NCI-H460 (cell line): ENCODE measurements around the gene PROX2. TPM values are rescaled to one million over a fixed set of nuclear protein-coding genes. Genes with fewer than 3 reads are reported as not detected.
A peak's percentile ranks its signal among the peaks of the same experiment; 100 is the strongest.

ENCODE experiments used
- DNase-seq: peaks from one replicate; pipeline ENCODE4 v3.0.0-alpha.2; 2016; ENCODE audit warnings: low read depth; ENCODE audit errors: extremely low read depth
- total RNA-seq: library from RNA; depleted of rRNA; stranded (reverse); fragments of >200 nt; shearing (Covaris generic); gene quantifications from 2 replicates; pipeline ENCODE4 v1.2.3, GENCODE V29; 2014

PROX2 gene
- total RNA-seq, 1 experiment from 2014 or later = not detected

GRCh38 chr14:74910556-74910955 is 34.6 kb upstream of the PROX2 start:
- no peak for DNase-seq

- no peak for DNase-seq
These were observed 34.0 kb upstream of the PROX2 start for GRCh38 chr14:74909911-74910310.

GRCh38 chr14:74909501-74909900 is 33.6 kb upstream of the PROX2 start:
- no peak for DNase-seq

GRCh38 chr14:74908861-74909341 is 33.0 kb upstream of the PROX2 start:
- DNase-seq = no peak

- DNase-seq = no peak
These were observed 31.8 kb upstream of the PROX2 start for GRCh38 chr14:74907744-74908143.

- no peak for DNase-seq
These were observed 31.1 kb upstream of the PROX2 start for GRCh38 chr14:74906925-74907521.

GRCh38 chr14:74905595-74906142 is 29.7 kb upstream of the PROX2 start:
- DNase-seq = peak; percentile 53

GRCh38 chr14:74904635-74905503 is 28.9 kb upstream of the PROX2 start:
- DNase-seq = no peak

- DNase-seq = no peak
These were observed 27.2 kb upstream of the PROX2 start for GRCh38 chr14:74902941-74903705.

- DNase-seq = no peak
These were observed 22.7 kb upstream of the PROX2 start for GRCh38 chr14:74898694-74899093.

- DNase-seq = no peak
These were observed 22.1 kb upstream of the PROX2 start for GRCh38 chr14:74898083-74898482.

- no peak for DNase-seq
These were observed 21.7 kb upstream of the PROX2 start for GRCh38 chr14:74897642-74898041.

GRCh38 chr14:74896400-74896799 is 20.5 kb upstream of the PROX2 start:
- no peak for DNase-seq

- no peak for DNase-seq
These were observed 17.7 kb upstream of the PROX2 start for GRCh38 chr14:74893614-74894091.

GRCh38 chr14:74892745-74893144 is 16.8 kb upstream of the PROX2 start:
- no peak for DNase-seq

- DNase-seq = no peak
These were observed 15.9 kb upstream of the PROX2 start for GRCh38 chr14:74891870-74892269.

- DNase-seq = no peak
These were observed 14.3 kb upstream of the PROX2 start for GRCh38 chr14:74890262-74890661.

- no peak for DNase-seq
These were observed 12.5 kb upstream of the PROX2 start for GRCh38 chr14:74888164-74889158.

GRCh38 chr14:74886001-74886400 is 10.1 kb upstream of the PROX2 start:
- no peak for DNase-seq
